Measurements from ENCODE around the gene NLGN2. TPM values are rescaled to one million over a fixed set of nuclear protein-coding genes. Genes with fewer than 3 reads are reported as not detected.

NLGN2 gene
- polyA plus RNA-seq, 1 experiment: 8.9 TPM

DNA sequence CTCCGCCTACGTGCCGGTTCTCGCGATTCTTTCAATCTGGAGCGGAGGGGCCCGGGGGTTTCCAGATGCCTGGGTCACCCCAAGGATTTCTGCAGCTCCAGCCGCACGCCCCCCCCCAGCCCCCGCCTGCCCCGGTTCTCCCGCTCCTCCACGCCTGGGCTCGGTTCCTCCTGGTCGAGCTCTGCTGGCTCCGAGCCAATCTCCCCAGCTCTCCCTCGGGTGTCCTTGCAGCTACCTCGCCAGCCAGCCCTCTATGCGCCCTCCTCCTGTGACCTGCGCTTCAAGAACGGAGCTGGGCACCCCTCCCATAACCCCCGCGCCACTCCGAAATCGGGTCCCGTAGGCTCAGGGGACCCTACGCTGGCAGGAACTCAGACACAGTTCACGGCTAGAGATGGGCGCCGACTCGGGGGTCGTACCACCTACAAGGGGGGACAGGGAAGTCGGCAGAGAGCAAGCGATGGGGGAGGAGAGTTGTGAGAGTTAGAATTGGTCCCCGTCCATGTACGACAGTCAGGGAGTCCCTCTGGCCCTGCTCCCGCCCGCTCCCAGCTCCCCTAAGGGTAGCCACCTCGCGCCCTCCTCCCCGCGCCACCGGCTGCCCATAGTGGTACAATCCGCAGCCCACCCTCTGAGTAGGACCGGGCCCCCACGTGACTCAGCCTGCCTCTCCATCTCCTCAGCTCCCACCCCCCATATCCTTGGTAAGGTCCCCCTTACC, 32.6 kb downstream of the NLGN2 start:
- peaks cover 6% of the 10 kb centered on the region; the same call in 1 of the 2 replicates for H3K9me3 ChIP-seq (ENCODE audit: control insufficient read depth, insufficient read depth, low read length)
- ChIA-PET POLR2A (interaction anchor here (0.8 kb wide), 1 partner anchor 44 kb away, joined by 4 read pairs; the partner anchor contains the start of gene POLR2A), CTCF (interaction anchor here (0.6 kb wide), 1 partner anchor 8 kb away, joined by 3 read pairs; no protein-coding TSS in a partner anchor)
- no peak overlapping the region for H3K27ac ChIP-seq (ENCODE audit: low read depth, low read length)
- TF ChIP-seq, protein P1, sequence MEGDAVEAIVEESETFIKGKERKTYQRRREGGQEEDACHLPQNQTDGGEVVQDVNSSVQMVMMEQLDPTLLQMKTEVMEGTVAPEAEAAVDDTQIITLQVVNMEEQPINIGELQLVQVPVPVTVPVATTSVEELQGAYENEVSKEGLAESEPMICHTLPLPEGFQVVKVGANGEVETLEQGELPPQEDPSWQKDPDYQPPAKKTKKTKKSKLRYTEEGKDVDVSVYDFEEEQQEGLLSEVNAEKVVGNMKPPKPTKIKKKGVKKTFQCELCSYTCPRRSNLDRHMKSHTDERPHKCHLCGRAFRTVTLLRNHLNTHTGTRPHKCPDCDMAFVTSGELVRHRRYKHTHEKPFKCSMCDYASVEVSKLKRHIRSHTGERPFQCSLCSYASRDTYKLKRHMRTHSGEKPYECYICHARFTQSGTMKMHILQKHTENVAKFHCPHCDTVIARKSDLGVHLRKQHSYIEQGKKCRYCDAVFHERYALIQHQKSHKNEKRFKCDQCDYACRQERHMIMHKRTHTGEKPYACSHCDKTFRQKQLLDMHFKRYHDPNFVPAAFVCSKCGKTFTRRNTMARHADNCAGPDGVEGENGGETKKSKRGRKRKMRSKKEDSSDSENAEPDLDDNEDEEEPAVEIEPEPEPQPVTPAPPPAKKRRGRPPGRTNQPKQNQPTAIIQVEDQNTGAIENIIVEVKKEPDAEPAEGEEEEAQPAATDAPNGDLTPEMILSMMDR (IDR thresholded peaks at IDR 0.05; ENCODE audit: low read depth, low read length): no peak
- DNase-seq (ENCODE audit: low read depth, low spot score): no peak
- H3K4me3 ChIP-seq (ENCODE audit: low read depth, low read length): peak overlapping the region; percentile 56
- peaks cover 31% of the 10 kb centered on the region for H3K27me3 ChIP-seq (ENCODE audit: control insufficient read depth, insufficient read depth, low read length)

- CTCF ChIA-PET: interaction anchor here (0.6 kb wide), 3 partner anchors 8 to 55 kb away, joined by 3 to 6 read pairs (median 4); no protein-coding TSS in a partner anchor
- no peak for DNase-seq (ENCODE audit: low read depth, low spot score)
- peak overlapping the region; percentile 56 for H3K4me3 ChIP-seq (ENCODE audit: low read depth, low read length)
- H3K27ac ChIP-seq (ENCODE audit: low read depth, low read length): no peak overlapping the region
- TF ChIP-seq, protein P1 (IDR thresholded peaks at IDR 0.05; ENCODE audit: low read depth, low read length): no peak
- H3K9me3 ChIP-seq (ENCODE audit: control insufficient read depth, insufficient read depth, low read length): peaks cover 4% of the 10 kb centered on the region; the same call in 1 of the 2 replicates
- POLR2A ChIA-PET: interaction anchor here (0.6 to 1.0 kb wide), 2 partner anchors 35 to 37 kb away, joined by 3 to 4 read pairs; no protein-coding TSS in a partner anchor
- H3K27me3 ChIP-seq (ENCODE audit: control insufficient read depth, insufficient read depth, low read length): peaks cover 31% of the 10 kb centered on the region
Measured at GRCh38 chr17:7440834-7441195, 33.2 kb downstream of the NLGN2 start.

DNA sequence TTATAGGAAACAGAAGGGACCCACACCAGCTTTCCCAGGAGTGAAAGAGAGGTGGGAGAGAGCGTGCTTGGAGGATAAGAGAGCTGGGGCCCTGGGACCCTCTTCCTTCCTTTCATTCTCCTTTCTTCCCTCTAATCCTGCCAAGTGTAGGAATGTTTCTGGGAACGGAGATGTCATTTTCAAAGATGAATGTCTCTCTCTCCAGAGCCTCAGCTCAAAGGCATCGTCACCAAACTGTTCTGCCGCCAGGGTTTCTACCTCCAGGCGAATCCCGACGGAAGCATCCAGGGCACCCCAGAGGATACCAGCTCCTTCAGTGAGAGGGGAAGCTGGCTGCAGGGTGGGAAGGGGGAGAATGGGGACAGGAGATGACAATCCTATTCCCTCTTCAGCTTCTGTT, 33.6 kb downstream of the NLGN2 start:
- peak overlapping the region; percentile 21 for H3K27ac ChIP-seq (ENCODE audit: low read depth, low read length)
- POLR2A ChIA-PET: interaction anchor here (0.6 to 1.0 kb wide), 2 partner anchors 36 kb away, joined by 3 to 4 read pairs; no protein-coding TSS in a partner anchor
- no peaks in the 10 kb centered on the region; the same call in 1 of the 2 replicates for H3K9me3 ChIP-seq (ENCODE audit: control insufficient read depth, insufficient read depth, low read length)
- TF ChIP-seq, protein P1 (IDR thresholded peaks at IDR 0.05; ENCODE audit: low read depth, low read length): no peak
- H3K27me3 ChIP-seq (ENCODE audit: control insufficient read depth, insufficient read depth, low read length): peaks cover 30% of the 10 kb centered on the region
- CTCF ChIA-PET: interaction anchor here (0.6 kb wide), 2 partner anchors 19 to 55 kb away, joined by 4 to 6 read pairs; no protein-coding TSS in a partner anchor
- no peak for DNase-seq (ENCODE audit: low read depth, low spot score)
- no peak overlapping the region for H3K4me3 ChIP-seq (ENCODE audit: low read depth, low read length)

- CTCF ChIA-PET: interaction anchor here (1.9 kb wide), 1 partner anchor 118 kb away, joined by 6 read pairs; no protein-coding TSS in a partner anchor
- Histone ChIP-seq H3K27me3 (ENCODE audit: control insufficient read depth, insufficient read depth, low read length) (peaks cover 36% of the 10 kb centered on the region), H3K27ac (ENCODE audit: low read depth, low read length) (no peak overlapping the region), H3K4me3 (ENCODE audit: low read depth, low read length) (no peak overlapping the region), H3K9me3 (ENCODE audit: control insufficient read depth, insufficient read depth, low read length) (no peaks in the 10 kb centered on the region; the same call in 1 of the 2 replicates)
- no peak for DNase-seq (ENCODE audit: low read depth, low spot score)
- POLR2A ChIA-PET: no interaction called here
- TF ChIP-seq, protein P1 (IDR thresholded peaks at IDR 0.05; ENCODE audit: low read depth, low read length): no peak
Measured at GRCh38 chr17:7442142-7442541, 34.5 kb downstream of the NLGN2 start.

All from AG04450 (cell line).